ENCODE measurements around the gene SSH2.

DNA sequence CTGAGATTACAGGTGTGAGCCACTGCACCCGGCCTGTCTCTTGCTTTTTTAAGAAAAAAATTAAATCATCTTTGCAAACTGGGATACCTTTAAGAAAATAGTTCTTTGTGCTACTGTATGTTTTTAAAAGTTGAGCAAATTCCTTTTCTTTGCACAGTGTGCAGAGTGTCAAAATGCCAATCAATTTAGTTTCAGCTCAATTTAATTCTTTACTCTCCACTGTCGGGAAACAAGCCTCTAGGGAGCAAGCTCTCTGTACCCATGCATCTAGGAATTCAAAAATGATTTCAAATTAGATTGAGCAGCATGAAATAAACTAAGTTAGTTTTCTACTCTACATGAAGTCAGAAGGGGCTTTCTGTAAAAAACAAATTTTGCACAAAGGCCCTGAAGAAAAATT is 165.8 kb downstream of the SSH2 start:
- TF ChIP-seq, protein P1, sequence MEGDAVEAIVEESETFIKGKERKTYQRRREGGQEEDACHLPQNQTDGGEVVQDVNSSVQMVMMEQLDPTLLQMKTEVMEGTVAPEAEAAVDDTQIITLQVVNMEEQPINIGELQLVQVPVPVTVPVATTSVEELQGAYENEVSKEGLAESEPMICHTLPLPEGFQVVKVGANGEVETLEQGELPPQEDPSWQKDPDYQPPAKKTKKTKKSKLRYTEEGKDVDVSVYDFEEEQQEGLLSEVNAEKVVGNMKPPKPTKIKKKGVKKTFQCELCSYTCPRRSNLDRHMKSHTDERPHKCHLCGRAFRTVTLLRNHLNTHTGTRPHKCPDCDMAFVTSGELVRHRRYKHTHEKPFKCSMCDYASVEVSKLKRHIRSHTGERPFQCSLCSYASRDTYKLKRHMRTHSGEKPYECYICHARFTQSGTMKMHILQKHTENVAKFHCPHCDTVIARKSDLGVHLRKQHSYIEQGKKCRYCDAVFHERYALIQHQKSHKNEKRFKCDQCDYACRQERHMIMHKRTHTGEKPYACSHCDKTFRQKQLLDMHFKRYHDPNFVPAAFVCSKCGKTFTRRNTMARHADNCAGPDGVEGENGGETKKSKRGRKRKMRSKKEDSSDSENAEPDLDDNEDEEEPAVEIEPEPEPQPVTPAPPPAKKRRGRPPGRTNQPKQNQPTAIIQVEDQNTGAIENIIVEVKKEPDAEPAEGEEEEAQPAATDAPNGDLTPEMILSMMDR (IDR thresholded peaks at IDR 0.05) = no peak
- TF ChIP-seq POLR2A (IDR thresholded peaks at IDR 0.05) = no peak
